ENCODE results near the gene AMMECR1. TPM values are rescaled to one million over a fixed set of nuclear protein-coding genes. Genes with fewer than 3 reads are reported as not detected.

Gene AMMECR1
- total and polyA plus RNA-seq, 2 of the 8 experiments (the other 6 are each of a cell fraction or from before 2014, with no cell fraction given): 10.2 to 21.2 TPM

GRCh38 chrX:110257889-110258288 lies 60.0 kb downstream of the AMMECR1 start (continued):
- no peak for TF ChIP-seq ATF3 (IDR thresholded peaks at IDR 0.05; ENCODE audit: insufficient read depth, low read depth, low read length)
- no peak for TF ChIP-seq RAD21 (IDR thresholded peaks at IDR 0.05 in 1 of 2, conservative IDR thresholded peaks at IDR 0.05 in 1 of 2; ENCODE audit: low read depth in 2 of 2, low read length in 2 of 2)
- no peak for TF ChIP-seq SP2 (IDR thresholded peaks at IDR 0.05; ENCODE audit: low read length)
- TF ChIP-seq RXRA (IDR thresholded peaks at IDR 0.05; ENCODE audit: insufficient read depth, low read depth, low read length): no peak
- TF ChIP-seq JUND (IDR thresholded peaks at IDR 0.05; ENCODE audit: low read length): no peak
